SK-MEL-5 (cell line): ENCODE data around the gene SELPLG. TPM values are rescaled to one million over a fixed set of nuclear protein-coding genes. Genes with fewer than 3 reads are reported as not detected.

Experiments used
- DNase-seq: peaks from one replicate; pipeline ENCODE4 v3.0.0-alpha.2; 2016; ENCODE audit warnings: low read depth, low spot score
- in situ Hi-C: cut with HindIII; loops from 2 replicates; pipeline ENCODE4 v1.10.0; 2016; ENCODE audit warnings: low sequenced_read_pairs, high pct_unique_total_duplicates, low pct_unique_long_range_greater_than_20kb
- total RNA-seq: library from RNA; depleted of rRNA; stranded (reverse); fragments of >200 nt; shearing (Covaris generic); gene quantifications from 2 replicates; pipeline ENCODE4 v1.2.3, GENCODE V29; 2014

The SELPLG gene
- total RNA-seq, 1 experiment from 2014 or later, result 0.50 TPM

GRCh38 chr12:108602976-108603704 is 30.6 kb downstream of the SELPLG start:
- in situ Hi-C loops, result no loop called here
- DNase-seq, result no peak

- in situ Hi-C loops, result no loop called here
- no peak for DNase-seq
These were observed 31.4 kb downstream of the SELPLG start for GRCh38 chr12:108602209-108602705.

- no peak for DNase-seq
- in situ Hi-C loops, result no loop called here
These were observed 33.0 kb downstream of the SELPLG start for GRCh38 chr12:108600702-108601007.

DNA sequence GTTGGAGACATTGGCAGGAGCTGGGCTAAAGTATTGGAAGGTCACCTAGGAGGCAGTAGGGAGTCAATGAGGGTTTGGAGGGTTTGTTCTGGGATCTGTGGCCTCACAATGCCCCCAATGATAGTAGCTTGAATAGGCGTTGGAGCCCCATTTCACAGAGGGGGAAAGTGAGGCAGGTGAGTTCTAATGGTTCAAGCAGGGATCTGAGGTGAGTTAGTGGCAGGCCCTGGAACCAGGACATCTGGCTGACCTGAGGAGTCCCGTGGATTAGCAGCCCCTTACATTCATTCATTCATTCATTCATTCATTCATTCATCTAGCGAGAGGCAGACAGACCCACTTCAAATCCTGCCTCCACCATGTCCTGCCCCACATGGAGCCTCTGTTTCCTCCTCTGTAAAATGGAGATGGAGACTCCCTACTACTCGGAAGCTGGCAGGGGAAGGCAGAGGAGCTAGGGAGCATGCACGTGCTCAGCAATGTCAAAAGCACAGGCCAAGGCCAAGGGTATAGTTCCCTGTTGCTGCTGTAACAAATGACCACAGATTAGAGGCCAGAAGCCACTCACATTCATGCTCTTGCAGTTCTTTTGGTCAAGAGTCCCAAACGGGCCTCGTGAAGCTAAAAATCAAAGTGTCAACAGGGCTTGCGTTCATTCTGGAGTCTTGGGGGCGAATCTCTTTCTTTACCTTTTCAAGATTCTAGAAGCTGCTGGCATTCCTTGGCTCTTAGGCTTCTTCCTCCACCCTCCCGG is 33.6 kb downstream of the SELPLG start:
- in situ Hi-C loops, result no loop called here
- no peak for DNase-seq

- DNase-seq, result no peak
- in situ Hi-C loops, result no loop called here
These were observed 34.2 kb downstream of the SELPLG start for GRCh38 chr12:108599541-108599940.

DNA sequence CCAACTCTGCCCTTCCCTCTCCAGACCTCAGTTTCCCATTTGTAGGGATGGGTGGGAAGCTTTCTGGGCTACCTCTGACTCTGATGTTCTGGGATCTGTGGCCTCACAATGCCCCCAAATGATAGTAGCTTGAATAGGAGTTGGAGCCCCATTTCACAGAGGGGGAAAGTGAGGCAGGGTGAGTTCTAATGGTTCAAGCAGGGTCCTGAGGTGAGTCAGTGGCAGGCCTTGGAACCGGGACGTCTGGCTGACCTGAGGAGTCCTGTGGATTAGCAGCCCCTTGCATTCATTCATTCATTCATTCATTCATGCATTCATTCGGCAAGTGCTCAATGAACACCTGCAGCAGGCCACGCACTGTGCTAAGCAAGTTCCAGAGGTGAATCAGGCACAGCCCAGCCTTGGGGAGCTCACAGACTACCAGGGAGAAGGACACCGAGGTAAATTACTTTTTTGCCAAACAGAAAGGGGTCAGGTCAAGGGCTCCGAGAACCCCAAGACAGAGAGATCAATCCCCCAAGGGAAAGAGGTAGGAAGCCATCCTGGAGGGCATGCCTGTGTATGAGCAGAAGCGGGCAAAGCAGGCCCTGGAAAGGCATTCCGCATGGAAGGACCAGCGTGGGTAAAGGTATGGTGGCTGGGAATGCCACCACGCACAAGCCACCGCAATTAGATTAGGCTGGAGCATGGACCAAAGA is 35.0 kb downstream of the SELPLG start:
- no peak for DNase-seq
- in situ Hi-C loops, result no loop called here

DNA sequence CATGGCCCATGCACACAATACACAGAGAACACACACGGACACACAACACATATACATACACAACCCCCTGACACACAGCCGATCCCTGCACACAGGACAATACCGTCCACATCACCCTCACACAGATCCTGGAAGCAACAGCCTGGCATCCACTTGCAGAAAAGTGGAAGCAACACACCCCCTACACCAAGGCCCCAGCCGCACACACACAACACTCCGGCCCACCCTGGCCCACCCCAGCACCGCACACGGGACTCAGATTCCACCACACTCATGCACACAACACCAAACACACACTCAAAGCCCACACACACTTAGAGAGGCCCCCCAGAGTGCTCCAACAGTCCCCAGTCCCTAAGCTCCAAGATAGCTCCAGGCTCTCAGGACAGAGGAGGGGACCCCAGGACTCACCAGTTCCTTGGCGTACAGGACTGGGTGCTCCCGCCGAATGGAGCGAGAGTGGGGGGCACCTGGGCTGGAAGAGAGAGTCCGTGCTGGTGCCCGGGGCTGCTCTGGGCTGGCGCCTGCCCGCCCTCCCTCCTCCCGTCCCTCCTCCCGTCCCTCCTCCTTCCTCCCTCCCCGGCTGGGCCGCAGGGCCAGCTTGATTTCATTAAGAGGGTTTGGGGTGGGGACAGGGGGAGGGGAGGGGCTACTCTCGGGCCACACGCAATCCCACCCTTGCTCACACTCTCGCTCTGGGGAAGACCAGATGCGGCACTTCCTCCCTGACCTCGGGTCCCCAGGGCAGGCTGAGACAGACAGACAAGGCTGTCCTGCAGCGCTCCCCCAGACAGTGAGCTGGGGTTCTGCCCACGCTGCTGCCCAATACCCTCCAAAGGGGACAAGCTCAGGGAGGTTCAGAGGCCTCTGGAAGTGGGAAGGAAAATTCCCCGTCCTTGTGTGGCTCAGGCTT is 35.9 kb downstream of the SELPLG start, which contains the start of gene TMEM119:
TMEM119 (minus strand) TSS at position 526 of the 913 bp plus-strand sequence. CDS start 5,701 bp downstream, outside the sequence.
- no peak for DNase-seq
- in situ Hi-C loops, result no loop called here

DNA sequence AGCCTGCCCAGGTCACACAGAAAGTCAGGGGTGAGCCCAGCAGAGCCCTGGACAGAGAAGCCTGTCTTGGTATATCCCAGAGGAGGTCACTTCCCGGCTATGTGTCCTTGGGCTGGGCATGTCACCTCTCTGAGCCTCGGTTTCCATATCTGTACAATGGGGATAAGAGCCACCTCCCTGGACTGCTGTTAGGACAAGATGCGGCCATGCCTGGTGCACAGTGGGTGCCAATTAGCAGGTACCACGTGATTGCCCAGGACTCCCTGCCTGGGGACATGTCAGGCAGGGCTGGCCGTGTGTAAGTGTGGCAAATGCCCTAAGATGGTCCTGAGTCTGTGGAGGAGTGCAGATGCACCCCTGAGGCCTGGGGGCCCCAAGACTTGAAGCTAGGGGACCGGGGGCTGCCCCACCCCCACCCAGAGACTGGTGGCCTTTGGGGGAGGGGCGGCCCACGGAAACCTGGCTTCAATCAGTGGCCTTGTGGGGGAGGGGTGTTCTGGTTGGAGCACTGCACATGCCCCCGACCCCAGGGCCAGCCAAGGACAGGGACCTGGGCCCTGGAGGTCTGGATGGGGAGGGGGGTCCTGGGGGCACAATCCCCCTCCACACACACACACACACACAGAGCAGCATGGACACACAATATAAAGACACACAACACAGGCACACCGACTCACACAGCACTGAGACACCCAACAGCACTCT is 36.7 kb downstream of the SELPLG start:
- no peak for DNase-seq
- in situ Hi-C loops, result no loop called here

- in situ Hi-C loops, result no loop called here
- no peak for DNase-seq
These were observed 37.7 kb downstream of the SELPLG start for GRCh38 chr12:108595711-108596647.

DNA sequence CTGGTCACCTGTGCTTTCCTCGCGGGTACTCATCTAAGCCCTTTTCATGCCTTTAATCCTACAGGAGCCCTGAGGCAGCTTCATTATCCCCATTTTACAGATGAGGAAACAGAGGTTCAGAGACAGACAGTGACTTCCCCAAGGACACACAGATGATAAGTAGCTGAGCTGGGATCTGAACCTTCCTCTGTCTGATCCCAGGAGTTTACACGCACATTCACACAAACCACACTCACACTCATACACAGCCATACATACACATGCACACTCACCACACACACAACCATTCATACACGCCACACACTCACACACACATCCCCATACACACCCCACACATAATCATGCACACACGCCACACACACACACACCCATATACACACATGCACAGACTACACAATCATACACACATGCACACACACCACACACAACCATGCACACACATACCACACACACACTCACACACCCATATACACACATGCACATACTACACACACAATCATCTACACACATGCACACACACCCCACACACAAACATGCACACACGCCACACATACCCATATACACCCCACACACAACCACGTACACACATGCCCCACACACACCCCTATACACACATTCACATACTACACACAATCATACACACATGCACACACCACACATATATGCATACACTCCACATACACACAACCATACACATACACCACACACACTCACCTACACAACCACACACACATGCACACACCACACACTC is 38.6 kb downstream of the SELPLG start:
- no peak for DNase-seq
- in situ Hi-C loops, result no loop called here

- no peak for DNase-seq
- in situ Hi-C loops, result no loop called here
These were observed 39.3 kb downstream of the SELPLG start for GRCh38 chr12:108594323-108594903.

DNA sequence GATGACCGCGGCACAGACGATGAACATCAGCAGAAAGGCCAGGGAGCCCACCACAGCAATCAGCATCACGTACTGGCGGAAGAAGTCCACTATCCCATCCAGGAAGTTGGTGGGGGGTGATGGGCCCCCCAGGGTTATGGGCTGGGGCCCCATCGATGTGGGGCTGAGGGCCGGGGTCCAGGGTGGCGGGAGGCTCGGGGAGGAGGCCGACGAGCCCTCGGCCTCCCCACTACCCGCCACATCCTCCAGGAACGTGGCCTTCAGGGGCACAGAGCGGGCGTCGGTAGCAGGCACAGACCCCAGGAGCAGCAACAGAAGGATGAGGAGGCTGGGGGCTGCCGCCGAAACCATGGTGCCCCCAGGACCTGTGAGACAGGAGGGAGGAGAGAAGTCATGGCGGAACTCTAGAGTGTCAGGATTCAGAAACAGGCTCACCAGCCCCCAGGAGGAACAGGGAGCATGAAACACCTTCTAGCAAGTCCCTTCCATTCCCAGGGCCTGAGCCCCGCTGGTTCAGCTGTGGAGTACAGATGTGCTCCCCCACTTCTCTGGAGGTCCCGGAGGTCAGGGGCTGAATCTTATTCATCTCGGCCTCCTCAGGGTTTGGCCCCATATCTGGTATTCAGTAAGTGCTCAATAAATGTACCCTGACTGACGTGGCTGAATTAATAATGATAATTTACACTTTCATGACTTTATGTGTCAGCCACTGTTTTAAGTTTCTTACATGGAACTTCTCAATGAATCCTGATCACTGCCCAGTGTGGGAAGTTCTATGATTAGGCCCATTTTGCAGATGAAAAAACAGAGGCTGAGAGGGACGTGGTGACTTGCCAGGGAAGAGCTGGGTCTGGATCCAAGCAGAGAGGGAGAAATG is 41.4 kb downstream of the SELPLG start:
- DNase-seq, result no peak

GRCh38 chr12:108591267-108591980 is 42.3 kb downstream of the SELPLG start:
- DNase-seq, result no peak
- in situ Hi-C loops, result no loop called here

More for the DNA sequence above, 41.4 kb downstream of the SELPLG start:
- in situ Hi-C loops, result no loop called here
